GM19438 (cell line): ENCODE measurements around the gene TMEM51.
"Not testable (repeated sequence)": the region's sequence is repeated elsewhere in the genome, so short reads cannot be mapped to it uniquely, and the experiment has no call there.

Experiments
- ATAC-seq: cut with Tn5 transposase; IDR thresholded peaks from one replicate; pipeline ENCODE4 v1.9.1; 2021; ENCODE audit warnings: low read depth; ENCODE audit not compliant: unreplicated experiment

Gene TMEM51

GRCh38 chr1:15125101-15125745, 28.3 kb upstream of the TMEM51 start:
- ATAC-seq: no peak

GRCh38 chr1:15128077-15128476, 25.5 kb upstream of the TMEM51 start:
- no peak for ATAC-seq

GRCh38 chr1:15128520-15129313, 24.8 kb upstream of the TMEM51 start:
- no peak for ATAC-seq

- no peak for ATAC-seq
Observed at GRCh38 chr1:15129944-15130343, 23.6 kb upstream of the TMEM51 start.

GRCh38 chr1:15130607-15131006, 22.9 kb upstream of the TMEM51 start:
- ATAC-seq: no peak

- ATAC-seq: no peak
Observed at GRCh38 chr1:15132965-15133364, 20.6 kb upstream of the TMEM51 start.

- ATAC-seq: no peak
Observed at GRCh38 chr1:15134285-15134684, 19.3 kb upstream of the TMEM51 start.

- ATAC-seq: not testable (repeated sequence)
Observed at GRCh38 chr1:15135604-15136003, 17.9 kb upstream of the TMEM51 start.

GRCh38 chr1:15137809-15138208, 15.7 kb upstream of the TMEM51 start:
- ATAC-seq: no peak

- no peak for ATAC-seq
Observed at GRCh38 chr1:15139654-15140350, 13.7 kb upstream of the TMEM51 start.

- no peak for ATAC-seq
Observed at GRCh38 chr1:15141935-15142539, 11.5 kb upstream of the TMEM51 start.

GRCh38 chr1:15145327-15145726, 8.2 kb upstream of the TMEM51 start:
- ATAC-seq: no peak

GRCh38 chr1:15146142-15146680, 7.3 kb upstream of the TMEM51 start:
- no peak for ATAC-seq

GRCh38 chr1:15146971-15147376, 6.6 kb upstream of the TMEM51 start:
- no peak for ATAC-seq

GRCh38 chr1:15148004-15148403, 5.5 kb upstream of the TMEM51 start:
- no peak for ATAC-seq

GRCh38 chr1:15148475-15148874, 5.1 kb upstream of the TMEM51 start:
- no peak for ATAC-seq

- no peak for ATAC-seq
Observed at GRCh38 chr1:15148941-15149340, 4.6 kb upstream of the TMEM51 start.

GRCh38 chr1:15150376-15150775, 3.2 kb upstream of the TMEM51 start:
- no peak for ATAC-seq

- ATAC-seq: no peak
Observed at GRCh38 chr1:15151377-15151806, 2.2 kb upstream of the TMEM51 start.

GRCh38 chr1:15151871-15152270, 1.7 kb upstream of the TMEM51 start:
- no peak for ATAC-seq
